Right cardiac atrium (tissue), 5 donors: ENCODE results near the gene KCNH3. TPM values are rescaled to one million over a fixed set of nuclear protein-coding genes. Genes with fewer than 3 reads are reported as not detected.

Experiments used
- ATAC-seq, 2 donors: fragments of 200-7000 bp; cut with Tn5 transposase; one replicate each; pipeline versions ENCODE4 v1.8.0 to v1.9.1; 2020; ENCODE audit warnings: moderate library complexity in 2 of 2, mild to moderate bottlenecking in 1 of 2
- DNase-seq, 3 donors: peaks; one replicate each; pipeline ENCODE4 v3.0.0-alpha.2; 2020
- H3K27ac ChIP-seq: one replicate; pipeline ENCODE4 v1.5.1; 2013; ENCODE audit warnings: mild to moderate bottlenecking, low read length, control low read depth, moderate library complexity
- H3K27me3 ChIP-seq: one replicate; pipeline ENCODE4 v1.6.1; 2013; ENCODE audit not compliant: control insufficient read depth, insufficient read depth
- H3K4me1 ChIP-seq: one replicate; pipeline ENCODE4 v1.6.1; 2013; ENCODE audit warnings: low read length; ENCODE audit not compliant: control insufficient read depth, insufficient read depth
- H3K4me3 ChIP-seq: one replicate; pipeline ENCODE4 v1.5.1; 2013; ENCODE audit warnings: low read length, control low read depth
- H3K9me3 ChIP-seq: one replicate; pipeline ENCODE4 v1.6.1; 2013; ENCODE audit warnings: low read length; ENCODE audit not compliant: control insufficient read depth
- WGBS: extraction: QIAGEN DNeasy Blood & Tissue Kit; methylation state at CpG from one replicate; pipeline ENCODE4 v1.1.7; 2013; 5-methylcytosine and 5-hydroxymethylcytosine counted together
- intact Hi-C, 4 donors: fragments of 100-400 bp; cut with DNase I; formaldehyde crosslinking; loops; one replicate each; pipeline versions ENCODE4 v1.11.0 to v1.14.0; 2022 to 2023
- polyA plus RNA-seq: library from polyadenylated mRNA; stranded (reverse); fragments of 200-250 nt; gene quantifications from one replicate; pipeline ENCODE4 v1.2.3, GENCODE V29; 2013
- total RNA-seq, 4 donors: library from RNA; stranded (reverse); fragmentation: NEBNext Ultra II Directional; extraction: Animal tissue kit (Norgen Biotek cat#: 25700); gene quantifications; one replicate each; pipeline ENCODE4 v1.2.1, GENCODE V29; 2021
- donor health status: healthy with polysubstance abuse.
- donor health status: DM: no; HTN: yes; CAD: no.
- donor health status: DM: no; HTN: no; CAD: no.
- donor health status: DM: no; HTN: yes; CAD: no; lungs with severe emphysema.
- donor health status: DM: yes; HTN: yes; CAD: no.

Gene KCNH3
- total and polyA plus RNA-seq, 5 donors: 0.75 to 4.4 (median 1.4) TPM

DNA sequence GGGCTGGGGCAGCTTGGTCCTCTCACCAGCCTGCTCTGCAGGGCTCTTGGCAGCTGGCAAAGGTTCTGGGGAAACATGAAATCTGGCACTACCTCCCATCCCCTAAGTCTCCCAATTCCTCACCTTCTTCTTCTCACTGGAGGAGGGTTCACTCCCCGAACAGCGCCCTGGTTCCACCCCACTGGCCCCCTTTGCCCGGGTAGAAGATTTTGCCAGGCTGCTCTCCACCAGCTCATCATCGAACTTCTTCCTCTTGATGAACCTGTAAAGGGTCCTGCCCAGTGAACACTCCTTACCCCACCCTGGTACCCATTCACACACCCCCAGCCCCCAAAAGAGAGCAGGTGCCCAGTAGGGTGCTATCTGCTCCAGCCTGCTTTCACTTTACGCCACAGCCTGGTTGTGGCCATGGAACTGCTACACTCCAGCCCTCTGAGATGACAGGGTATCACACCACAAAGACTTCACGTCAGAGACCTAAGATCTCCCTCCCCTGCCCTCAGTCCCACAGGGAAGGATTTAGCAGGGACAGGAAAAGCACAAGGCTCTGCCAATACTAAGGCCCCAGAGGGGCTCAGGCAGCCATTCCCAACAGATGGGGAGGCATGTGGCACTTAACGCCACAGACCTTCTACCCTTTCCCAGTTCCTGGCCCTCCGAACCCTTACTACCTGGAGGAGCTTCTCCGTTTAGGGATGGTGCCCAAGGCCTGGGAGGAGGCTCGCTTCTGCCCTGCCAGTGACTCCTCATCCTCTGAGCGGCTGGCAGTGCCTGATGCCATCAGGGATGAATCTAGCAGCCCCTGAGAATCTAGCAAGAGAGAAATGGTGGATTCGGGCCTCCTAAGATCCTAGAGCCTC lies 26.8 kb downstream of the KCNH3 start:
- ATAC-seq: no peak

DNA sequence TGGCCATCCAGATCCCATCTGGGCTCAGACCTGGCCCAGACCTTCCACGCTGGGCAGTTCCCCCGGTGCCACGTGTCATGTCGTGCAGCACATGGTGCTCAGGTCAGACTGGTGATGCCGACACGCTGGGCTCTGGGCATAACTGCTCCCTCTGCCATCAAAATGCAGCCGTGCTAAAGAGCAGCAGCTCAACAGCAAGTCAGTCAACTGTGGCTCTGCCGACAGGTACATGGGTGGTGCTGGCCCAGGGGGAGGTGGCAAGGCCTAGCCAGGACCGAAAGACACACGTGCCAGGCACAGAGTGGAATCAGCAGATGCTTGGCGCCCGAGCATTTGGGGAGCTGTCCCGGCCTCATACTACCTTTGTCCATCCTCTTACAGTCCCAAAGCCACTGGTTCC lies 27.5 kb downstream of the KCNH3 start:
- no peak for ATAC-seq
- H3K4me1 ChIP-seq: peaks cover 10% of the 10 kb centered on the region
- WGBS: 93% methylated on average over 13 of the region's 13 CpGs

More for the DNA sequence above, 26.8 kb downstream of the KCNH3 start:
- H3K4me1 ChIP-seq: peaks cover 10% of the 10 kb centered on the region
- 89% methylated on average over 12 of the region's 12 CpGs for WGBS
- H3K27ac ChIP-seq: peak overlapping the region; percentile 83
- intact Hi-C loops: no loop called here
- H3K4me3 ChIP-seq: no peak overlapping the region
- DNase-seq: no peak
- H3K27me3 ChIP-seq: no peaks in the 10 kb centered on the region
- H3K9me3 ChIP-seq: no peaks in the 10 kb centered on the region

DNA sequence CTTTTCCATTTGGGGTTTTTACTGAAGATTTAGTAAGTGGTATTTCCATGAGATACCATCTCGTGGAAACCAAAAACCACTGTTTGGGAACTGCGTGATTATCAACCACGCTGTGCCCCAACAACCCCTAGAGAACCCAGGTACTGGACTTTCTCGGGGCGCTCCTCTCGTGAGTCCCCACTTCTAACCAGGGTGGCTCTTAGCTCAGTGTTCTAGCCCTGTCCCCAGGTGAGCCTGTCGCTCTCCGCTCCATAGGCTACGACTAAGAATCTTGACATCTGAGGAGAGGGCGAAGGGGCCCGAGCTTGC lies 28.4 kb downstream of the KCNH3 start:
- intact Hi-C loops: no loop called here
- ATAC-seq: peak; percentile 2 to 16

More for the DNA sequence above, 27.5 kb downstream of the KCNH3 start:
- no peak for DNase-seq
- H3K4me3 ChIP-seq: no peak overlapping the region
- H3K9me3 ChIP-seq: no peaks in the 10 kb centered on the region
- no peaks in the 10 kb centered on the region for H3K27me3 ChIP-seq
- intact Hi-C loops: no loop called here
- H3K27ac ChIP-seq: peak overlapping the region; percentile 68

DNA sequence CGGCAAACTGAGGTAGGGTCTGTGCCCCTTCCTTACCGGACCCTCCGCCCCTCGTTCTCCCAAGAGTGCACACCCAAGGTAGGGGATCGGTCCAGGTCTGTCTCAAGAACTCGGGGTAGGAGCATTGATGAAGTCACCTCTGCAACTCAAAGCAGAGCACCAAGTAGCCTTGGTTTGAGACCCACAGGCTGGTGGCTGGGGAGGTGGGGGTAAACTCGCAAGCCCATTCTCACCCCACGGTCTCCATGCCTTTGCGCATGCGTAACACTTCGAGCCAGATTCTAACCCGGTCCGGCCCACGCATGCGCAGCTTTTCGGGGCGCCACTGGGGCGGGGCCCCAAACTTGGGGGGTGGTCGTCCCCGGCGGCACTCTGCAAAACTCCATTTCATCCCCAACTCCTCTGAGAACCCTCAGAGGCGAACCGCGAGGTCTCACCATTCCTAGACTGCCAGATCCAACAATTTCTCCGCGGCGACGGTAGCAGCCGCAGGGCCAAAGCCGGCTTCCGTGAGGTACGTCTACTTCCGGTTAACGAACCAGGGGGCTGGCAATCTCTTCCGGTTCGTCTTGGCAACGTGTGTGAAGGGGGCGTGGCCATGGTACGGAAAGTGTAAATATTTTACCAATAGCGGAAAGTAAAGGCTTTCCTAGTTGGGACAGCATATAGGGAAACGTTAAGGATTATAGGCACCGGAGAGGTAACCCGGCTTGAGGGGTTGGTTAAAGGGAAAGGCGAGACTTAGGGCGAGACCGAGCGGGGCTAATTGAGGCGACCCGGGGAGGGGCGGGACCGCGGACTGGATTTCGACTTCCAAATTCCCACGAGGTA lies 29.0 kb downstream of the KCNH3 start, which contains the start of gene MCRS1:
MCRS1 (minus strand) TSS at position 532 of the 831 bp plus-strand sequence. CDS start 1,411 bp downstream, outside the sequence.
- H3K27me3 ChIP-seq: no peaks in the 10 kb centered on the region
- intact Hi-C loops: no loop called here
- peak; percentile 88 to 94 (median 93) for DNase-seq
- H3K27ac ChIP-seq: peak within 1 kb of the TSS; percentile 68
- ATAC-seq: peak; percentile 87 to 89
- H3K9me3 ChIP-seq: no peaks in the 10 kb centered on the region
- peaks cover 10% of the 10 kb centered on the region for H3K4me1 ChIP-seq
- H3K4me3 ChIP-seq: peak within 1 kb of the TSS; percentile 95
- under 1% methylated on average over 54 of the region's 54 CpGs for WGBS

More for the DNA sequence above, 28.4 kb downstream of the KCNH3 start:
- no peak for DNase-seq
- WGBS: 6% methylated on average over 11 of the region's 11 CpGs
- Histone ChIP-seq H3K27me3 (no peaks in the 10 kb centered on the region), H3K27ac (peak overlapping the region; percentile 68), H3K4me3 (peak overlapping the region; percentile 95), H3K4me1 (peaks cover 10% of the 10 kb centered on the region), H3K9me3 (no peaks in the 10 kb centered on the region)

DNA sequence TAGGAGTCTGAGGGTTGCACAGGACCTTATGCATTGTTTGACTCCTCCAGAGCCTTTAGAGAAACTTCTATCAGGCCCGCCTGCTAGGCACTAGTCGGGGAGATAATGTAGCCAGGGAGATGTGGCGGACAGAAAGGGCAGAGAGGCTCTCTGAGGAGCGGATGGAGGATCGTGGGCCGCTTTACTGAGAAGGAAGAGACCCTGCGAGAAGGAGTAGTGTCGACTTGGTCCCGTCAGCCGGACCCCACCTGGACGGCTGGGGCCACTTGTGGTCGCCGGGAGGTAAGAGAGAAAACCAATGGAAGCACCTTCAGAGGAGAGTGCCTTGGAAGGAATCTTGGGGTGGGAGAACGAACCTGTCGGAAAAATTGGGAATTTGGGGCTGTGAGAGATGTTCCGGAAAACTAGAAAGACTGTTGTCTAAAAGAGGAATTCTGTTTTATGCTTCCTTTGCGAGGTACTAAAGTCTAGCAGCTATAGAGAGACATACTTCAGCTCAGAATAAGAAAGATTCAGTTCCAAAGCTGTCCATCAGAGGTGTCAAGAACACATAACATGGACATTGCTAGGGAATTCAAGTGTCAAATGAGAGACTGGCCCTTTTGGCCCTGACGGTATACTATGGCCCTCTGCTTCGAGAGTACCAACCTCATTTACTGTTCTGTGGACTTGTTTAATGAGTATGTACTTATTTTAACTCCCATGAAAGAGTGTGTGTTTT lies 29.8 kb downstream of the KCNH3 start:
- WGBS: 2% methylated on average over 19 of the region's 19 CpGs
- intact Hi-C loops: no loop called here
- Histone ChIP-seq H3K27ac (peak overlapping the region; percentile 25), H3K27me3 (no peaks in the 10 kb centered on the region), H3K9me3 (no peaks in the 10 kb centered on the region), H3K4me3 (peak overlapping the region; percentile 95), H3K4me1 (peaks cover 10% of the 10 kb centered on the region)
- no peak for DNase-seq
- ATAC-seq: no peak

DNA sequence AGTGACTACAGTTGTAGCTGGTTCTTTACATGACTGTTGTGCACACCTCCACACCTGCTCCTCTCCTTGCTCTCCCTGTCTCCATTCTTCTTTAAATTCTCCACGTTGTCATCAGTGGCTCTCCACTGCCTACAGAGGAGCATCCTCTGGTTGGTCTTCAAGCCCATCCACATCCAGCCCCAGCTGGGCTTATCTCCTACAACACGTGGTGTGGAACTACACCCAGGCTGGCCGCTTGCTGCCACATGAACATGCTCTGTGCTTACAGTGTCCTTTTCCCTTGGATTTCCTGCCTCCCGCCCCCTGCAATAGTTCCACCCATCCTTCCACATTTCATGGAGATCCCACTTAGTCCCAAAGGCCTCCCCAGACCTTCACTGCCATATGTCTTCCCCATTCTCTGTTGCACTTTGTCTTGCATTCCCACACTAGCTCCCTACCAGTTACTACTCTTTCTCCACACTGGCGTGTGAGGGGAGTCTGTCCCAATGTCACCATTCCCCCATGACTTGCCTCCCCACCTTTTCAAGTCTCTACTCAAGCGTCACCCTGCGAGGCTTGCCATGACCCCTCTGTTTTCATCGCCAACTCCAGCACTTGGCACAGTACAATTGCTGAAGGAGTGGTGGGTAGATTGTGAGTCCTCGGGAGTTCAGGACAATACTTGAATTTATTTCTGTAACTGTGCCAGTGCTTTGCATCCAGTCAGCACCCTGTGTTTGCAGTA lies 38.9 kb downstream of the KCNH3 start:
- no peaks in the 10 kb centered on the region for H3K27me3 ChIP-seq
- WGBS: 60% methylated on average over 9 of the region's 9 CpGs
- no peak overlapping the region for H3K27ac ChIP-seq
- no peaks in the 10 kb centered on the region for H3K9me3 ChIP-seq
- intact Hi-C loops: no loop called here
- ATAC-seq (no peak), DNase-seq (no peak)
- H3K4me3 ChIP-seq: no peak overlapping the region
- H3K4me1 ChIP-seq: peaks cover 6% of the 10 kb centered on the region

DNA sequence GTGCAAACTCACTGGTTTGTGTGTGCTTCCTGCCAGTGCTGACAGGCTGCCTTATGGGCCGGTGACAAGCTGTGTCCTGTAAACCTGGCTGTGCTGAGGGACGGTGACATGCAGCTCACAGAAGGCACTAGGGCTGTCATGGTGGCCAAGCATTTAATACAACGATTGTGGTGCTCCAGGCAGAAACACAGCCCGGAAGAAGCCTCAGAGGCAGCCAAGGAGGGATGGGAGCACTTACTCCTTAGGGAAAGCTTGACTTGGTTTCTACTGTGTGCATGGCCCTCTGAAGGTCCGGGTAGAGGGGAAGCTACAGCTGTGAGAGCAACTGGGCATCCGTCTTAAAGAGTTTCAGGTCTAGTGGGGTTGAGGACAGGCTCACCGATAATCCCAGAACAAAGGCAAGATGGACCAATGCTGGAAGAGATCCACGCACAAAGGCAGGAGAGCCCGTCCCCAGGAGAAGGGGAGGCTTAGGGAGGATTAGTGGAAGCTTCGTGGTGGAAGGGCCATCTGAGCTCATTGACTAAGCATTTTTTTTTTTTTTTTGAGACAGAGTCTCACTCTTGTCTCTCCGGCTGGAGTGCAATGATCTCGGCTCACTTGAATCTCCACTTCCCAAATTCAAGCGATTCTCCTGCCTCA lies 39.8 kb downstream of the KCNH3 start:
- H3K27me3 ChIP-seq: no peaks in the 10 kb centered on the region
- 82% methylated on average over 13 of the region's 13 CpGs for WGBS
- DNase-seq: no peak
- no peaks in the 10 kb centered on the region for H3K9me3 ChIP-seq
- H3K4me3 ChIP-seq: no peak overlapping the region
- intact Hi-C loops: no loop called here
- H3K4me1 ChIP-seq: peaks cover 8% of the 10 kb centered on the region
- ATAC-seq: no peak
- no peak overlapping the region for H3K27ac ChIP-seq

DNA sequence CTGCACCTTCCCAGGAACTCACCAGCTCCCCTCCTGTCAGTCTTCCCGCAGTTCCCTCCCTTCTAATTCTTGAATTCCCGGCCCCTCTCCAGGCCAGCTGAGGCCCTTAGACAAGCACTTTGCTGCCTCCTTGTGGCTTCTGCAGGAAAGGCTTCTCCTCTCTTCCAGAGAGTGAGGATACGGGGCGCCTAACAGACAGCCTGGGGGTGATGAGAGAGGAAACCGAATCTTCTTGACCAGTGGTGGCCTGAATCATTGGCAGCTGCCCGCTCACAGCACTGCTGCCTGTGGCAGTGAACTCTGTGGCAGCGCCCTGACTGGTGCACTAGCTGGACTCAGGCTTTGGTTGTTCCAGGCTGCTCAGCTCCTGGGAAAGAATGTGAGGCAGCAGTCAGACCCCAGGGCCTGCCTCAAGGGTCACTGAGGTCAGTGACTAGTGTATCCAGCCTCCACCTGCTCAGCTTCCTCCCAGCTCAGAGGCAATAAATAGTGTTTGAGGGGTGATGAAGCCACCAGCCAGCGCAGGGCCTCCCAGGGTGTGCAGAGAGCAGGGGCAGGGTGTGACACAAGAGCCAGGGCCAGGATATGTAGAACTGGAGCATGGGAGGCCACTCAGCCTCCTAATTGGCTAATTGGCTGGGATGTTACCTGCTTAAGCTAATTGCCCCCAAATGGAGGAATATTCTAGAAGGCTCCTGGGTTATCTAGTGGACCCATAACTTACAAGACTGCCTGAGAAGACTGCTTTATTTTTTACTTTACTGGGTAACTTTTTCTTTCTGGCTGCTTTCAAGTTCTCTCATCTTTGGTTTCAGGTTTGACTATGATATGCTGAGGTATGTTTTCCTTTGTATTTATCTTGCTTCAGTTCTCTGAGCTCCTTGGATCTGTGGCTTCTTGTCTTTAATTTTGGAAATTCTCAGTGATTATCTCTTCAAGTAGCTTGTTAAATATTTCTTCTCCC lies 42.0 kb downstream of the KCNH3 start:
- H3K9me3 ChIP-seq: no peaks in the 10 kb centered on the region
- DNase-seq: peak; percentile 76 to 89 (median 83)
- peak; percentile 68 to 77 for ATAC-seq
- no peaks in the 10 kb centered on the region for H3K27me3 ChIP-seq
- intact Hi-C loops: loop anchor here in 2 of 4 donors (5.0 to 10.0 kb wide), 2 partner anchors 41 to 226 kb away; partner anchors contain the start of gene PRPF40B (in 1 of the 2)
- peak overlapping the region; percentile 42 for H3K27ac ChIP-seq
- H3K4me1 ChIP-seq: peaks cover 12% of the 10 kb centered on the region
- WGBS: 31% methylated on average over 8 of the region's 8 CpGs
- H3K4me3 ChIP-seq: no peak overlapping the region

DNA sequence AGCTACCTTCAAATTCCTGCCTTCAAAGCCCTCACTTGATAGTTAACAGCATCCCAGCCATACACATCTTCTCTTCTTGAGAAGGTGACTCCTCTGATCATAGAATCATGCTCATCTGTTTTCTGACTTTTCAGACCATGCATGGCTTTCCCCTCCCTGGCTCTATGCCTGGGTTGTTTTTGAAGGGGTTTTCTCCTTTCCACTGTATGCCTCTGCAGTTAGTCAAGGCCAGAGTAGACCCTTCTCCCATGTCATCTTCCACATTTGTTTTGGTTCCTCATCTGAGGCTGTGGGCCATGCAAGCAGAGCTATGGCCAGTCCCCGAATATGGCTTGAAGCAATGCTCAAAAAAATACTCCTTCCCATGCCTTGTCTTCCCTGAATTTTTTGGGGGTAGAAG lies 43.4 kb downstream of the KCNH3 start:
- Histone ChIP-seq H3K9me3 (no peaks in the 10 kb centered on the region), H3K4me1 (peaks cover 12% of the 10 kb centered on the region), H3K27me3 (no peaks in the 10 kb centered on the region), H3K27ac (no peak overlapping the region), H3K4me3 (no peak overlapping the region)
- no peak for ATAC-seq
- 79% methylated on average over 1 of the region's 1 CpG for WGBS
- intact Hi-C loops: loop anchor here in 2 of 4 donors (5.0 to 10.0 kb wide), 2 partner anchors 40 to 227 kb away; partner anchors contain the start of gene PRPF40B (in 1 of the 2)
- no peak for DNase-seq
